ENCODE measurements around the gene DCDC2B.

DCDC2B gene

DNA sequence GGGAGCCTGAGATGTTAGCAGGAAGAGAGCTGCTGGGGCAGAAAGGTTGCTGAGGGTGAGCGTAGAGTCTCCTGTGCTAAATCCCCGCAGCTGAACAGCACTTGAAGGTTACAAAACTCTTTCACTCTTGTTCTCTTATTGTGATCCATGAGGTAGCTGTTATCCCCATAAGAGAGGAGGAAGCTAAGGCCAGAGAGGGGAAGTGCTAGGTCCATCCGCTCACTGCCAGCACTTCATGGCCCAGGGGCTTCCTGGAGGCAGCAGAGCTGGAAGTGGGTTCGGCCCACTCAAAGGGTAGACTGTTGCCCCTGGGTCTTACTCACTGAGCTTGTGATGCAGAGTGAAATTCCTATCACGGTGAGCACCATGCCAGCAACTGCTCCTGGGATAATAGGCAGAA is 7.7 kb downstream of the DCDC2B start:
- H3K36me3 ChIP-seq (ENCODE audit: control insufficient read depth, low read depth, low read length): peaks cover 5% of the 10 kb centered on the region
- H3K4me3 ChIP-seq (ENCODE audit: low read length): no peak overlapping the region
- no peaks in the 10 kb centered on the region for H3K9me3 ChIP-seq (ENCODE audit: control insufficient read depth, low read depth, low read length)
- H3K4me1 ChIP-seq (ENCODE audit: control insufficient read depth, low read depth, low read length): no peaks in the 10 kb centered on the region
- H3K27ac ChIP-seq (ENCODE audit: low read length): no peak overlapping the region
- H3K9ac ChIP-seq (ENCODE audit: low read length): no peak overlapping the region
- H3K27me3 ChIP-seq (ENCODE audit: control insufficient read depth, insufficient read depth, low read length): no peaks in the 10 kb centered on the region

DNA sequence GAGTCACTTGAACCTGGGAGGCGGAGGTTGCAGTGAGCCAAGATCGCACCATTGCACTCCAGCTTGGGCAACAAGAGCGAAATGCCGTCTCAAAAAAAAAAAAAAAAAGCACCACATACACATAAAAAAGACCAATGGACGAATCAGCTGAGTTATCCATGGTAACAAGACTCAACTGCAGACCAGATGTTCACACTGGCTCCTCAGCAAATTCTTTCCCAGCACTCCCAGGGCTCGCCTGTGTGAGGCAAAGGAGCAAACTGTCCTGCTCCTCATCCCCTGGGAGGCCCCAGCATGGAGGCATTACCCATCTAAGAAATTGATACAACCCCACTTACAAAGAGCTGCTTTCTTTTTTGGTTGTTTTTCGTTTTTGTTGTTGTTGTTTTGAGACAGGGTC is 10.1 kb downstream of the DCDC2B start:
- no peak overlapping the region for H3K9ac ChIP-seq (ENCODE audit: low read length)
- no peak overlapping the region for H3K4me3 ChIP-seq (ENCODE audit: low read length)
- no peaks in the 10 kb centered on the region for H3K27me3 ChIP-seq (ENCODE audit: control insufficient read depth, insufficient read depth, low read length)
- H3K4me1 ChIP-seq (ENCODE audit: control insufficient read depth, low read depth, low read length): no peaks in the 10 kb centered on the region
- H3K36me3 ChIP-seq (ENCODE audit: control insufficient read depth, low read depth, low read length): peaks cover 7% of the 10 kb centered on the region
- H3K27ac ChIP-seq (ENCODE audit: low read length): no peak overlapping the region
- H3K9me3 ChIP-seq (ENCODE audit: control insufficient read depth, low read depth, low read length): no peaks in the 10 kb centered on the region

DNA sequence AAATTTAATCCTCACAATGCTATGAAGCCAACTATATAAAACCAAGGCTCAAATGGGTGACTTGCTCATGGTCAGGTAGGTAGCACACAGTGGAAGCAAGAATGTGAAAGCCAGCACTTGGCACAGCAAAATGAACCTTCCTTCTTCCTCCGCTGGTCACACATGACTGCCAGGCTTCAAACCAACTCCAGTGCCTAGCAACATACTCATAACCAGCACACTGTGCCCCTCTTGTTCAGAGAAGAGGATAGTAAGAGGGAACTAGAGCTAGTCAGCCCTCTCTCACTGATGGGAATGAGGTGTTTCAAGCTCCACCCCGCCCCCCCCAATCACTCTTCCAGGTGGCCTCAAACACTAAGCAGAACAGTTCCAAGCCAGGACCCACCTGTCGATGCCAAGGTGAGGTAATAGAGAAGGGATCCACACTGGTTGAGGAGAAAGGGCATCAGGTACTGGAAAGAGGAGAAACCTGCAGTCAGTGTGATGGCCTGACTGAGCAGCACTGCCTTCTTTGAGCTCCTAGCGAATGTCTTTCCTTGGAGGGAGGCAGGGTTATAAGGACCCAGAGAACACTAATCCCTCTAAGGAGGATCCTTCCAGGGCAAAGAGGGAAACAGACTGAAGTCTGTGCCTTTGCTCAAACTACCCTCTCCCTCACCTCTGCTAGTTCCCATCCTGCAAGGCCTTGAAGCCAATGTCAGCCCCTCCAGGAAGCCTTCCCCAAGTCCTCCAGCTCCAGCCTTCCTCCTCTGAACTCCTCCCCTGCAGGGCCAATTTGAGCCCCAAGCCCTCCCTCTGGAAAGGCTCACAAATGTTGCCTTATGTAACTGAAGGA is 12.1 kb downstream of the DCDC2B start:
- Histone ChIP-seq H3K36me3 (ENCODE audit: control insufficient read depth, low read depth, low read length) (peaks cover 12% of the 10 kb centered on the region), H3K27ac (ENCODE audit: low read length) (no peak overlapping the region), H3K9me3 (ENCODE audit: control insufficient read depth, low read depth, low read length) (no peaks in the 10 kb centered on the region), H3K4me1 (ENCODE audit: control insufficient read depth, low read depth, low read length) (no peaks in the 10 kb centered on the region), H3K9ac (ENCODE audit: low read length) (peak overlapping the region; percentile 86), H3K27me3 (ENCODE audit: control insufficient read depth, insufficient read depth, low read length) (no peaks in the 10 kb centered on the region), H3K4me3 (ENCODE audit: low read length) (peak overlapping the region; percentile 88)

DNA sequence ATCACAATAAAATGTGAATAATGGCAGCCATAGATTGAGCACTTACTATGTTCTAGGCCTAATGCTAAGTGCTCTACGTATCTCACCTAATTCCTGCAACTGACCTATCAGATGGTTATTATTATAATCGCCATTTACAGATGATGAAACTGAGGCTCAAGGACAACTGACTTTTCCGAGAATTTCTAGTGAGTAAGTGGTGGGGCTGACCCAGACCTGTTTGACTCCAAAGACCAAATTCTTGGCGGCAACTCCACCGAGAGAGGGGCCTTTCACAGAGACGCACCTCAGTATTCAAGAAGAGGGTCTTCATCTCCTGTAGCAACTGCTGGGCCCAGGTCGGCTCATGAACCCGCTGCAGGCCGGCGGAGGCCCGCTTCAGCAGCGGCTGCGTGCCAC is 12.7 kb downstream of the DCDC2B start:
- peak overlapping the region; percentile 86 for H3K9ac ChIP-seq (ENCODE audit: low read length)
- peaks cover 16% of the 10 kb centered on the region for H3K36me3 ChIP-seq (ENCODE audit: control insufficient read depth, low read depth, low read length)
- no peaks in the 10 kb centered on the region for H3K27me3 ChIP-seq (ENCODE audit: control insufficient read depth, insufficient read depth, low read length)
- H3K9me3 ChIP-seq (ENCODE audit: control insufficient read depth, low read depth, low read length): no peaks in the 10 kb centered on the region
- H3K4me3 ChIP-seq (ENCODE audit: low read length): peak overlapping the region; percentile 88
- no peaks in the 10 kb centered on the region for H3K4me1 ChIP-seq (ENCODE audit: control insufficient read depth, low read depth, low read length)
- H3K27ac ChIP-seq (ENCODE audit: low read length): no peak overlapping the region

DNA sequence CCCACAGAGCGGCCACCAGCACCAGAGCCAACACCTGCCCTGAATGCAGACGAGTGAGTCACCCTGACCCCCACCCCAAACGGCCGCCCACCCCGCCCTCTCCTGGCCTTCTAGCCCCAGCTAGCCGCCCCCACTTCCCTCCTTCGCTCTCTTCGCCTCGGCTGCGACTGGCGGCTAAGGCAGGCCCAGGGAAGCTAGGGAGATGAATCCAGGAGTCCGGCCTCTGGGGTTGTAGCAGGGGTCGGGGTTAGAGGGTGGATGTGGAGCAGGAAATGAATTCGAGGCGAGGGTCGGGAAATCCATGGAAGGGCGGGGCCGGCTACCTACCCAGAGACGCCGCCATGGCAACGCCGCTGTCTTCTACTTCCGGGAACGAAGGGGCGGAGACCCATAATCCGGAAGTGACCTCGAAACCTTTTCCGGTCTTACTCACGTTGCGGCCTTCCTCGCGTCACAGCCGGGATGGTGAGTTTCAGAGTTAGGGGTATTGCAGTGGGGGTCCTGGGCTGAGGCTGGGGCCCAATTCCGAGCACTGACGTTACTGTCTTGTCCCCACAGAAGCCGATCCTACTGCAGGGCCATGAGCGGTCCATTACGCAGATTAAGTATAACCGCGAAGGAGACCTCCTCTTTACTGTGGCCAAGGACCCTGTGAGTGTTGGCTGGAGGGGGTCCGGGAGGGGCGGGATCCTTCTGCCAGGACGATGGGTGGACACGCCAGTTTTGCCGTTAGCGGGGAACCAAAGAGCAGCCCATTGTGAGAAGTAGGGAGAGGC is 13.3 kb downstream of the DCDC2B start, which contains the start of the genes EIF3I and TMEM234:
Gene EIF3I (plus strand): TSS at position 428 of the 776 bp plus-strand sequence. CDS start 35 bp downstream, at position 463.
Gene TMEM234 (minus strand): TSS at position 374 of the 776 bp plus-strand sequence. CDS start 31 bp downstream, at position 343.
- H3K36me3 ChIP-seq (ENCODE audit: control insufficient read depth, low read depth, low read length): peaks cover 16% of the 10 kb centered on the region
- peak within 1 kb of the TSS; percentile 88 for H3K4me3 ChIP-seq (ENCODE audit: low read length)
- peak within 1 kb of the TSS; percentile 61 for H3K27ac ChIP-seq (ENCODE audit: low read length)
- H3K9me3 ChIP-seq (ENCODE audit: control insufficient read depth, low read depth, low read length): no peaks in the 10 kb centered on the region
- peak within 1 kb of the TSS; percentile 86 for H3K9ac ChIP-seq (ENCODE audit: low read length)
- no peaks in the 10 kb centered on the region for H3K4me1 ChIP-seq (ENCODE audit: control insufficient read depth, low read depth, low read length)
- H3K27me3 ChIP-seq (ENCODE audit: control insufficient read depth, insufficient read depth, low read length): no peaks in the 10 kb centered on the region

DNA sequence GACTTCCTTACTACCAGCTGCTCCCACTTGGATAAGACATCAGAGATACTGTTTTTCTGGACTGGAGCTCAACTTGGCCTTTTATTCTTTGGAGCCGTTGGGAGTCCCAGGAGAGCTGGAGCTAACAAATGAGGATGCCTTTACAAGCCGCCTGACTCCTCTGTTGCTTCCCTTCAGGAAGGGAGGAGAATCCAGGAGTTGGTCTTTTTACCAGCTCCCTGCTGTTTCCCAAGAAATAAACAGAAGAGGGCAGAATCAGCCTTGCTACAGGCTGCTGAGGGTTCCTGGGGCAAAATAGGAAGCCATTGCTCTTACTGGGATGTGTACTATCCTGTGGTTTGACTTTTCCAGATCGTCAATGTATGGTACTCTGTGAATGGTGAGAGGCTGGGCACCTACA is 14.8 kb downstream of the DCDC2B start:
- Histone ChIP-seq H3K4me1 (ENCODE audit: control insufficient read depth, low read depth, low read length) (no peaks in the 10 kb centered on the region), H3K27me3 (ENCODE audit: control insufficient read depth, insufficient read depth, low read length) (no peaks in the 10 kb centered on the region), H3K4me3 (ENCODE audit: low read length) (no peak overlapping the region), H3K36me3 (ENCODE audit: control insufficient read depth, low read depth, low read length) (peaks cover 31% of the 10 kb centered on the region), H3K9me3 (ENCODE audit: control insufficient read depth, low read depth, low read length) (no peaks in the 10 kb centered on the region), H3K9ac (ENCODE audit: low read length) (no peak overlapping the region), H3K27ac (ENCODE audit: low read length) (no peak overlapping the region)

DNA sequence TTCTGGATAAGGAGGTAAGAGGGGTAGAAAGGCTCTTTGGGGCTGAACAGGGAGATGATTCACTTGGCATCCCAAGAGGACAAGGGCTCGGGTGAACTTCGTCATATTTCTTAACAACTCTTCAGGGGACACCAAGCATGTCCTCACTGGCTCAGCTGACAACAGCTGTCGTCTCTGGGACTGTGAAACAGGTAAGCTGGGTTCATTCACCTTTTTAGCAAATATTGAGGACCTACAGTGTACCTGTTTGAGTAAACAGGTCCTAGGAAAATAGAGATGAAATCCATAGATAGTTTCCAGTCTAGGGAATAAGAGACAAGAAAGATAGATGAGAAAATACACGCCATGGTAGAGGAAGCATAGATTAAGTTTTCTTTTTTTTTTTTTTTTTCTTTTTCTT is 15.4 kb downstream of the DCDC2B start:
- Histone ChIP-seq H3K4me1 (ENCODE audit: control insufficient read depth, low read depth, low read length) (no peaks in the 10 kb centered on the region), H3K27me3 (ENCODE audit: control insufficient read depth, insufficient read depth, low read length) (no peaks in the 10 kb centered on the region), H3K9ac (ENCODE audit: low read length) (no peak overlapping the region), H3K4me3 (ENCODE audit: low read length) (no peak overlapping the region), H3K9me3 (ENCODE audit: control insufficient read depth, low read depth, low read length) (no peaks in the 10 kb centered on the region), H3K27ac (ENCODE audit: low read length) (no peak overlapping the region), H3K36me3 (ENCODE audit: control insufficient read depth, low read depth, low read length) (peaks cover 37% of the 10 kb centered on the region)

DNA sequence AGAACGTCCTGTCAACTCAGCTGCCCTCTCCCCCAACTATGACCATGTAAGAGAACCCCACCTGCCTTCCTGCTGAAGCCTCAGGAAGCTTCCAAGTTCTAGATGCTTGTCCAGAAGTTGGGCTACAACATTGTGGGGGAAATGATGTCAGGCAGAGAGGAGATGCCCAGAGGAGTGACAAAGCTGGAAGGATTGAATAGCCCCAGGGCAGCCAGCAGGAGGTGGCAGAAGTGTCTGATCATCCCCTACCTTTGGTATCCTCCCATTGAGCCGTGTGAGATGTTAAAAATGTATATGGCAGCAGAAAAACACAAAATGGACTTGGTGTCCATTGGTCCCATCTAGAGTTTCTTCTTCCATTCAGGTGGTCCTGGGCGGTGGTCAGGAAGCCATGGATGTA is 19.9 kb downstream of the DCDC2B start:
- H3K9ac ChIP-seq (ENCODE audit: low read length): no peak overlapping the region
- H3K27me3 ChIP-seq (ENCODE audit: control insufficient read depth, insufficient read depth, low read length): no peaks in the 10 kb centered on the region
- peaks cover 57% of the 10 kb centered on the region for H3K36me3 ChIP-seq (ENCODE audit: control insufficient read depth, low read depth, low read length)
- H3K27ac ChIP-seq (ENCODE audit: low read length): no peak overlapping the region
- no peaks in the 10 kb centered on the region for H3K4me1 ChIP-seq (ENCODE audit: control insufficient read depth, low read depth, low read length)
- H3K9me3 ChIP-seq (ENCODE audit: control insufficient read depth, low read depth, low read length): no peaks in the 10 kb centered on the region
- no peak overlapping the region for H3K4me3 ChIP-seq (ENCODE audit: low read length)

DNA sequence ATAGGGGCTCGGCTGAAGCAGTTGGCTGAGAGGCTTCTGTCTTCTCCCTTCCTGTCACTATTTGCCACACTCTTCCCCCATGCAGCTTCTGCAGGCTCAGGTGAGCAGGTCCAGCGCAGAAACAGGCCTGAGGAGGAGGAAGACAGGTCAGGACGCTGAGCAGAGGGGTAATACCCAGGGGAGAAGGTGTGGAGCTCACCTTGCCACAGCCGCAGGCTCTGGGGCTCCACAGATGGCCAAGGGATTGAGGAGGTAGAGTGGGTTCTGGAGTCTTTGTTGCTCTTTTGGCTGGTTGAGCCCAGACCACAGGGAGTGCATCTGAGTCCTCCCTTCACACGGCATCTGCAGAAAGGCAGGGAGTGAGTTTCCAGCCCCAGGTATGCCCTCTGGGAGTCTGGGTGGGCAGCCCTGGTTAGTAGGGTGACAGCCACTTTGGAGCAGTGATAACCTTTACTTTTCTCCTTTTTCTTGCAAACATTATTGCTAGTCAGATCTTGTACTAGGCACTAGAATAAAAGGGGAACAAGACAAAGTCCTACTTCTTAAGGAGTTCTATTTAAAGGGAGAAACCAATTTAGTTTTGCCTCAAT is 23.0 kb downstream of the DCDC2B start:
- Histone ChIP-seq H3K9me3 (ENCODE audit: control insufficient read depth, low read depth, low read length) (no peaks in the 10 kb centered on the region), H3K36me3 (ENCODE audit: control insufficient read depth, low read depth, low read length) (peaks cover 51% of the 10 kb centered on the region), H3K9ac (ENCODE audit: low read length) (no peak overlapping the region), H3K27me3 (ENCODE audit: control insufficient read depth, insufficient read depth, low read length) (no peaks in the 10 kb centered on the region), H3K27ac (ENCODE audit: low read length) (no peak overlapping the region), H3K4me1 (ENCODE audit: control insufficient read depth, low read depth, low read length) (no peaks in the 10 kb centered on the region), H3K4me3 (ENCODE audit: low read length) (no peak overlapping the region)

DNA sequence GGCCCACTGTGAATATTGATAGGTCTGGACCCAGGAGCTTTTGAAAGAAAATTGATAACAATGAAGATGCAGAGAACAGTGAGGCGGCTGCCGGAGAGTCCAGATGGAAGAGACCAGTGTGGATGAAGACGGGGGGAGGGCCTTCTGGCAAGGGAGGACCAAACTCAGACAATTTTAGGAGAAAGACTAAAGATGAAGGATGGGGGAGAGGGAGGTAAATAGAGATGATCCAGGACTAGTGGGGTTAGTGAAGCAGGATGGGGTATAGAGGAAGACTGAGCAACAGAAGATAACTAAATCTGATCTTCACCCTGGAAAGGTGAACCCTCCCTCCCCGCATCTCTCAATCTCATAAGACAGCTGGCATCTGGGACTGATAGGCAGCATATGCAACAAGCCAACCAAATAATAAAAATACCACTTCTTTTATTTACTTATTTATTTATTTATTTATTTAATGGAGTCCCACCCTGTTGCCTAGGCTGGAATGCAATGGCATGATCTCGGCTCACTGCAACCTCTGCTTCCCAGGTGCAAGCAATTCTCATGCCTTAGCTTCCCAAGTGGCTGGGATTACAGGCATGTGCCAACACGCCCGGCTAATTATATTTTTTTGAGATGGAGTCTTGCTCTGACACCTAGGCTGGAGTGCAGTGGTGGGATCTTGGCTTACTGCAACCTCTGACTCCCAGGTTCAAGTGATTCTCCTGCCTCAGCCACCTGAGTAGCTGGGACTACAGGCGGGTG is 23.8 kb downstream of the DCDC2B start:
- H3K36me3 ChIP-seq (ENCODE audit: control insufficient read depth, low read depth, low read length): peaks cover 46% of the 10 kb centered on the region
- H3K27ac ChIP-seq (ENCODE audit: low read length): no peak overlapping the region
- H3K9me3 ChIP-seq (ENCODE audit: control insufficient read depth, low read depth, low read length): no peaks in the 10 kb centered on the region
- no peak overlapping the region for H3K9ac ChIP-seq (ENCODE audit: low read length)
- no peaks in the 10 kb centered on the region for H3K4me1 ChIP-seq (ENCODE audit: control insufficient read depth, low read depth, low read length)
- H3K4me3 ChIP-seq (ENCODE audit: low read length): no peak overlapping the region
- H3K27me3 ChIP-seq (ENCODE audit: control insufficient read depth, insufficient read depth, low read length): no peaks in the 10 kb centered on the region

DNA sequence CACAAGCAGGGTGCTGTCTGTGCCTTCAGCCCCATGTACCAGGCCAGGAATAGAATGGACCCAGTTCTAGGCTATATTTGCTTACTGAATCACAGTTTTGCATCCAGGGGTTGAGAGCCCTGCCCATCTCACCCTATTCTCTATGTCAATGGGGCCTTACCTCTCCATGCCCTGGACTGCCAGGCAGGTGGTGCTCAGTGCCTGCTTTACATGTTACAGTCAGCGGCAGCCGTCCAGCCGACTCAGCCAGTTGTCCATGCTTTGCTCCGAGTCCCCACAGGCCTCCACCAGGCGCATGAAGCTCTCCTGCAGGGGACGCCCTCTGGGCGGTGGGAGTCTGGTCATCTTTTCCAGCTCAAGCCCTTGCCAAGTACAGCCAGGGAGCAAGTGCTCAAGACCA is 25.9 kb downstream of the DCDC2B start:
- Histone ChIP-seq H3K4me1 (ENCODE audit: control insufficient read depth, low read depth, low read length) (peaks cover 6% of the 10 kb centered on the region), H3K9me3 (ENCODE audit: control insufficient read depth, low read depth, low read length) (no peaks in the 10 kb centered on the region), H3K27ac (ENCODE audit: low read length) (no peak overlapping the region), H3K4me3 (ENCODE audit: low read length) (no peak overlapping the region), H3K36me3 (ENCODE audit: control insufficient read depth, low read depth, low read length) (peaks cover 28% of the 10 kb centered on the region), H3K9ac (ENCODE audit: low read length) (no peak overlapping the region), H3K27me3 (ENCODE audit: control insufficient read depth, insufficient read depth, low read length) (no peaks in the 10 kb centered on the region)

Data from iPS-18a (cell line).